Psoas muscle (tissue), 8 donors: ENCODE measurements around the gene PSMD8. TPM values are rescaled to one million over a fixed set of nuclear protein-coding genes. Genes with fewer than 3 reads are reported as not detected.

Source experiments
- ATAC-seq, 4 donors: fragments of 200-7000 bp; cut with Tn5 transposase; one replicate each; pipeline ENCODE4 v1.9.1; 2020; ENCODE audit warnings: moderate library complexity in 3 of 4, mild to moderate bottlenecking in 2 of 4
- DNase-seq, 2 donors: peaks; one replicate each; pipeline ENCODE4 v3.0.0-alpha.2; 2020
- H3K27ac ChIP-seq: fragments of 200-600 bp; one replicate; pipeline ENCODE4 v1.8.0; 2022
- H3K27me3 ChIP-seq, 3 donors: fragments of 200-600 bp in 1 of 3; one replicate each; pipeline versions ENCODE4 v1.6.1 to v1.8.0; 2013 to 2022; ENCODE audit warnings: low read length in 2 of 3, mild to moderate bottlenecking in 2 of 3, moderate library complexity in 1 of 3; ENCODE audit not compliant: insufficient read depth in 3 of 3
- H3K36me3 ChIP-seq, 2 donors: fragments of 200-600 bp in 1 of 2; one replicate each; pipeline versions ENCODE4 v1.6.1 to v1.8.0; 2013 to 2022; ENCODE audit warnings: low read depth in 1 of 2, mild to moderate bottlenecking in 1 of 2, moderate library complexity in 1 of 2; ENCODE audit not compliant: insufficient read depth in 1 of 2
- H3K4me1 ChIP-seq: fragments of 200-600 bp; one replicate; pipeline ENCODE4 v1.8.0; 2022
- H3K4me3 ChIP-seq: fragments of 200-600 bp; one replicate; pipeline ENCODE4 v1.8.0; 2022; ENCODE audit warnings: mild to moderate bottlenecking
- H3K9me3 ChIP-seq: fragments of 200-600 bp; one replicate; pipeline ENCODE4 v1.8.0; 2022
- CTCF ChIP-seq: fragments of 200-600 bp; IDR thresholded peaks from one replicate; pipeline ENCODE4 v1.8.0; 2022; ENCODE audit warnings: antibody characterized with exemption
- WGBS, 3 donors: extraction: QIAGEN DNeasy Blood & Tissue Kit; methylation state at CpG; one replicate each; pipeline versions ENCODE4 v1.1.6 to v1.1.7; 2013; 5-methylcytosine and 5-hydroxymethylcytosine counted together
- intact Hi-C, 2 donors: fragments of 100-400 bp; cut with DNase I; formaldehyde crosslinking; loops; one replicate each; pipeline versions ENCODE4 v1.11.0 to v1.14.2; 2022
- polyA plus RNA-seq, 3 donors: library from polyadenylated mRNA; stranded (reverse); fragments of 200-250 nt; gene quantifications; one replicate each; pipeline ENCODE4 v1.2.3, GENCODE V29; 2013
- total RNA-seq, 4 donors: library from RNA; stranded (reverse); fragmentation: NEBNext Ultra II Directional in 2 of 4; extraction: Animal tissue kit (Norgen Biotek cat#: 25700) in 2 of 4; gene quantifications; one replicate each; pipeline versions ENCODE4 v1.2.1 to v1.2.4, GENCODE V29; 2021 to 2023
- donor health status: healthy with polysubstance abuse.
- donor health status: DM: no; HTN: no; CAD: no; lungs with moderate emphysema.
- donor health status: Bipolar disorder and iron deficiency.
- donor health status: healthy.
- donor health status: DM: yes; HTN: yes; CAD: no.
- donor health status: DM: no; HTN: no; CAD: no.
- donor health status: DM: no; HTN: no; CAD: no.
- donor health status: DM: yes; HTN: yes; CAD: no.

The PSMD8 gene
- total and polyA plus RNA-seq, 7 donors, result 348 to 1,414 (median 791) TPM

GRCh38 chr19:38340927-38341326 is 33.4 kb upstream of the PSMD8 start:
- H3K27me3 ChIP-seq, result no peaks in the 10 kb centered on the region
- no peak overlapping the region for H3K4me3 ChIP-seq
- H3K36me3 ChIP-seq, result peaks cover 0 to 17% of the 10 kb centered on the region in 2 donors
- peaks cover 5% of the 10 kb centered on the region for H3K4me1 ChIP-seq
- intact Hi-C loops, result no loop called here
- DNase-seq, result no peak
- WGBS, 3 donors, result 86 to 93% (median 88%) methylated on average over 2 of the region's 2 CpGs
- no peak for TF ChIP-seq CTCF
- no peak overlapping the region for H3K27ac ChIP-seq
- ATAC-seq, result no peak
- no peaks in the 10 kb centered on the region for H3K9me3 ChIP-seq

- DNase-seq (no peak), ATAC-seq (no peak)
- no peak for TF ChIP-seq CTCF
- no peaks in the 10 kb centered on the region for H3K4me1 ChIP-seq
- no peak overlapping the region for H3K4me3 ChIP-seq
- H3K36me3 ChIP-seq, result peaks cover 0 to 8% of the 10 kb centered on the region in 2 donors
- H3K27ac ChIP-seq, result no peak overlapping the region
- intact Hi-C loops, result no loop called here
- H3K27me3 ChIP-seq, result peaks cover 0 to 4% (median under 1%) of the 10 kb centered on the region in 3 donors
- H3K9me3 ChIP-seq, result no peaks in the 10 kb centered on the region
- WGBS, 3 donors, result 77 to 86% (median 78%) methylated on average over 4 of the region's 4 CpGs
Observed at GRCh38 chr19:38346837-38347236, 27.5 kb upstream of the PSMD8 start.

DNA sequence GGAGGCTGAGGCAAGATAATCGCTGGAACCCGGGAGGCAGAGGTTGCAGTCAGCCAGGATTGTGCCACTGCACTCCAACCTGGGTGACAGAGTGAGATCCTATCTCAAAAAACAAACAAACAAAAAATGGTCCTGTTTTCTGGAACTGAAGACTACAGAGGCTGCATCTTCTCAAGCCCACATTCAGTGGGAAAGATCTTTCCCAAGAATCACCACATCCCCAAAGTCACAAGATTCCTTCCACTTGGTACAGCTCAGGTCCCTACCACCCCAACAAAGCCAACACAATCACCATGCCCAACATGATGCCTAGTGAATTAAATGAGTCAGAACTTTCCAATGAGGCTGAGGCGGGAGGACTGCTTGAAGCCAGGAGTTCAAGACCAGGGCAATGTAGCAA is 23.5 kb upstream of the PSMD8 start:
- H3K27me3 ChIP-seq, result peaks cover 0 to 17% (median 7%) of the 10 kb centered on the region in 3 donors
- no peak for ATAC-seq
- H3K4me1 ChIP-seq, result no peaks in the 10 kb centered on the region
- TF ChIP-seq CTCF, result no peak
- no peak overlapping the region for H3K4me3 ChIP-seq
- no peaks in the 10 kb centered on the region for H3K9me3 ChIP-seq
- DNase-seq, result no peak
- H3K27ac ChIP-seq, result no peak overlapping the region
- intact Hi-C loops, result no loop called here
- no peaks in the 10 kb centered on the region for H3K36me3 ChIP-seq
- WGBS, 3 donors, result 60 to 73% (median 68%) methylated on average over 3 of the region's 3 CpGs

- Histone ChIP-seq H3K27me3 (peaks cover 0 to 27% (median 14%) of the 10 kb centered on the region in 3 donors), H3K36me3 (no peaks in the 10 kb centered on the region), H3K27ac (no peak overlapping the region), H3K4me1 (no peaks in the 10 kb centered on the region), H3K9me3 (no peaks in the 10 kb centered on the region), H3K4me3 (no peak overlapping the region)
- ATAC-seq (peak in 3 of 4 donors; percentile 9 to 14 (median 11)), DNase-seq (no peak)
- WGBS, 3 donors, result 36 to 44% (median 41%) methylated on average over 9 of the region's 9 CpGs
- TF ChIP-seq CTCF, result no peak
- intact Hi-C loops, result no loop called here
Observed at GRCh38 chr19:38351865-38352395, 22.4 kb upstream of the PSMD8 start.

- Histone ChIP-seq H3K9me3 (no peaks in the 10 kb centered on the region), H3K27me3 (peaks cover 0 to 28% (median 14%) of the 10 kb centered on the region in 3 donors), H3K4me1 (no peaks in the 10 kb centered on the region), H3K36me3 (no peaks in the 10 kb centered on the region), H3K4me3 (no peak overlapping the region), H3K27ac (no peak overlapping the region)
- ATAC-seq (peak in 1 of 4 donors; percentile 28), DNase-seq (no peak)
- WGBS, 3 donors, result 27 to 34% (median 33%) methylated on average over 7 to 8 of the region's 8 CpGs
- TF ChIP-seq CTCF, result no peak
- intact Hi-C loops, result no loop called here
Observed at GRCh38 chr19:38352611-38353010, 21.8 kb upstream of the PSMD8 start.
